CD14-positive monocyte (primary cell): Measurements from ENCODE around the gene ARHGEF37. TPM values are rescaled to one million over a fixed set of nuclear protein-coding genes. Genes with fewer than 3 reads are reported as not detected.

Source experiments
- DNase-seq, 3 donors: peaks; one replicate each; pipeline ENCODE4 v3.0.0-alpha.2; 2011 to 2022
- H2AFZ ChIP-seq: 2 replicates; pipeline ENCODE4 v1.6.0; 2012; ENCODE audit warnings: mild to moderate bottlenecking, low read depth, low read length, inconsistent platforms; ENCODE audit not compliant: insufficient read depth, poor library complexity, severe bottlenecking
- H3K27ac ChIP-seq, 2 donors: 1 replicate in 1 of 2; 2 replicates in 1 of 2; pipeline ENCODE4 v1.5.1; 2012 to 2013; ENCODE audit warnings: low read length in 2 of 2, control low read depth in 1 of 2, inconsistent platforms in 1 of 2, low read depth in 1 of 2, mild to moderate bottlenecking in 1 of 2
- H3K27me3 ChIP-seq, 2 donors: one replicate each; pipeline versions ENCODE4 v1.6.0 to v1.6.1; 2011 to 2013; ENCODE audit warnings: low read length in 2 of 2; ENCODE audit not compliant: control insufficient read depth in 2 of 2, insufficient read depth in 2 of 2
- H3K36me3 ChIP-seq, 2 donors: replicated peaks in 1 of 2; 1 replicate in 1 of 2; 2 replicates in 1 of 2; pipeline versions ENCODE4 v1.5.1 to v1.6.1; 2012 to 2013; ENCODE audit warnings: low read length in 2 of 2, control low read depth in 1 of 2, inconsistent platforms in 1 of 2, mild to moderate bottlenecking in 1 of 2; ENCODE audit not compliant: insufficient read depth in 2 of 2, control insufficient read depth in 1 of 2
- H3K4me1 ChIP-seq, 2 donors: 1 replicate in 1 of 2; 2 replicates in 1 of 2; pipeline versions ENCODE4 v1.5.1 to v1.6.1; 2012 to 2013; ENCODE audit warnings: low read length in 2 of 2, control low read depth in 1 of 2, inconsistent platforms in 1 of 2, mild to moderate bottlenecking in 1 of 2, moderate library complexity in 1 of 2; ENCODE audit not compliant: insufficient read depth in 2 of 2, control insufficient read depth in 1 of 2
- H3K4me2 ChIP-seq: replicated peaks from 2 replicates; pipeline ENCODE3; 2012; ENCODE audit warnings: low read length, moderate library complexity, mild to moderate bottlenecking; ENCODE audit not compliant: poor library complexity, severe bottlenecking; ENCODE audit errors: extremely low read depth
- H3K4me3 ChIP-seq, 3 experiments: fragments of 200-600 bp in 1 of 3; sonication (generic) in 1 of 3; replicated peaks in 1 of 3; 1 replicate in 2 of 3; 2 replicates in 1 of 3; pipeline ENCODE4 v1.5.1; 2011 to 2013; ENCODE audit warnings: low read length in 3 of 3, mild to moderate bottlenecking in 3 of 3, control low read depth in 2 of 3, low read depth in 2 of 3, inconsistent platforms in 1 of 3, moderate library complexity in 1 of 3
- H3K79me2 ChIP-seq: 2 replicates; pipeline ENCODE4 v1.6.0; 2012; ENCODE audit warnings: mild to moderate bottlenecking, control low read depth, inconsistent platforms, low read length, moderate library complexity; ENCODE audit not compliant: insufficient read depth
- H3K9ac ChIP-seq: 2 replicates; pipeline ENCODE4 v1.6.0; 2017; ENCODE audit warnings: low read length, mild to moderate bottlenecking; ENCODE audit not compliant: insufficient read depth, poor library complexity, severe bottlenecking
- H3K9me3 ChIP-seq, 2 donors: replicated peaks in 1 of 2; 1 replicate in 1 of 2; 2 replicates in 1 of 2; pipeline versions ENCODE4 v1.5.1 to v1.6.1; 2012 to 2013; ENCODE audit warnings: low read length in 2 of 2, control low read depth in 1 of 2; ENCODE audit not compliant: control insufficient read depth in 1 of 2, insufficient read depth in 1 of 2
- H4K20me1 ChIP-seq: 2 replicates; pipeline ENCODE4 v1.6.0; 2012; ENCODE audit warnings: mild to moderate bottlenecking, low read length, control low read depth, moderate library complexity; ENCODE audit not compliant: insufficient read depth
- H3K27ac Mint-ChIP-seq, 7 donors: one replicate each; pipeline ENCODE4 v1.8.0; 2020; ENCODE audit warnings: mild to moderate bottlenecking in 7 of 7, mixed read lengths in 7 of 7, moderate library complexity in 6 of 7, inconsistent platforms in 2 of 7
- H3K27me3 Mint-ChIP-seq, 3 donors: one replicate each; pipeline ENCODE4 v1.8.0; 2021 to 2022; ENCODE audit warnings: low read depth in 3 of 3, mild to moderate bottlenecking in 3 of 3, mixed read lengths in 3 of 3, moderate library complexity in 3 of 3, inconsistent platforms in 1 of 3
- H3K36me3 Mint-ChIP-seq, 2 donors: one replicate each; pipeline ENCODE4 v1.8.0; 2020; ENCODE audit warnings: mixed read lengths in 2 of 2, inconsistent platforms in 1 of 2, mild to moderate bottlenecking in 1 of 2
- H3K4me1 Mint-ChIP-seq: one replicate; pipeline ENCODE4 v1.8.0; 2020; ENCODE audit warnings: mild to moderate bottlenecking, mixed read lengths
- H3K4me3 Mint-ChIP-seq, 2 donors: one replicate each; pipeline ENCODE4 v1.8.0; 2020; ENCODE audit warnings: mild to moderate bottlenecking in 2 of 2, mixed read lengths in 2 of 2, moderate library complexity in 1 of 2
- H3K9me3 Mint-ChIP-seq, 7 donors: one replicate each; pipeline ENCODE4 v1.8.0; 2020 to 2022; ENCODE audit warnings: mixed read lengths in 7 of 7, mild to moderate bottlenecking in 6 of 7, moderate library complexity in 6 of 7, inconsistent platforms in 2 of 7
- WGBS: methylation state at CpG from one replicate; pipeline ENCODE4 v1.1.5; 2013; ENCODE audit warnings: missing lambda C conversion rate; ENCODE audit not compliant: insufficient coverage; 5-methylcytosine and 5-hydroxymethylcytosine counted together
- intact Hi-C, 2 donors: fragments of 100-400 bp; cut with micrococcal nuclease; formaldehyde crosslinking; loops; one replicate each; pipeline versions ENCODE4 v1.15.0 to v1.15.1; 2023
- polyA plus RNA-seq, 3 donors: library from polyadenylated mRNA; depleted of rRNA in 1 of 3; unstranded in 2 of 3; stranded (reverse) in 1 of 3; fragments of 300-500 nt in 2 of 3; fragments of >200 nt in 1 of 3; fragmentation: Illumina TruSeq in 2 of 3; gene quantifications; 1 replicate in 2 of 3; 2 replicates in 1 of 3; pipeline ENCODE4 v1.2.3, GENCODE V29; 2012 to 2021
- TF ChIP-seq, protein P1 (sequence below): fragments of 200-600 bp; IDR thresholded peaks from one replicate; pipeline ENCODE4 v1.8.0; 2022; ENCODE audit warnings: antibody characterized with exemption, mild to moderate bottlenecking

Gene ARHGEF37
- polyA plus RNA-seq, 3 donors, result not detected

DNA sequence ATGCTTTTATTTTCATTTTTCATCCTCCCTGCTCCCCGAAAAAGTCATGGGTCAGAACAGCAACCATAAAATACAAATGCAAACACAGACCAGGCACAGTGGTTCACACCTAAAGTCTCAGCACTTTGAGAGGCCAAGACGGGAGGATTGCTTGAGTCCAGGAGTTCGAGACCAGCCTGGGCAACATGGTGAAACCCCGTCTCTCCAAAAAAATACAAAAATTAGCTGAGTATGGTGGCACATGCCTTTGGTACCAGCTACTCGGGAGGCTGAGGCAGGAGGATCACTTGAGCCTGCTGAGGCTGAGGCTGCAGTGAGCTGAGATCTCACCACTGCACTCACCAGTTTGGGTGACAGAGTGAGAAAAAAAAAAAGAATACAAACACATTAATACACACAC is 60.3 kb downstream of the ARHGEF37 start:
- no peak overlapping the region for H3K27ac ChIP-seq
- H3K27me3 Mint-ChIP-seq, result peaks cover 0 to 2% (median 0%) of the 10 kb centered on the region in 3 donors
- no peak for DNase-seq
- H3K27me3 ChIP-seq, result no peaks in the 10 kb centered on the region
- no peak overlapping the region for H3K27ac Mint-ChIP-seq
- intact Hi-C loops, result no loop called here
- no peak overlapping the region for H3K4me2 ChIP-seq
- H3K4me3 Mint-ChIP-seq, result no peak overlapping the region
- no peaks in the 10 kb centered on the region for H4K20me1 ChIP-seq
- no peaks in the 10 kb centered on the region for H3K36me3 ChIP-seq
- no peaks in the 10 kb centered on the region for H3K36me3 Mint-ChIP-seq
- 100% methylated on average over 4 of the region's 5 CpGs for WGBS
- no peak overlapping the region for H3K4me3 ChIP-seq
- H3K9me3 ChIP-seq, result no peaks in the 10 kb centered on the region
- peaks cover 0 to 4% of the 10 kb centered on the region in 2 donors for H3K4me1 ChIP-seq
- H3K9ac ChIP-seq, result no peak overlapping the region
- peaks cover 7% of the 10 kb centered on the region for H3K4me1 Mint-ChIP-seq
- H3K9me3 Mint-ChIP-seq, result peaks cover 0 to 3% (median 0%) of the 10 kb centered on the region in 7 donors
- no peak overlapping the region for H2AFZ ChIP-seq
- no peaks in the 10 kb centered on the region for H3K79me2 ChIP-seq
- TF ChIP-seq, protein P1, sequence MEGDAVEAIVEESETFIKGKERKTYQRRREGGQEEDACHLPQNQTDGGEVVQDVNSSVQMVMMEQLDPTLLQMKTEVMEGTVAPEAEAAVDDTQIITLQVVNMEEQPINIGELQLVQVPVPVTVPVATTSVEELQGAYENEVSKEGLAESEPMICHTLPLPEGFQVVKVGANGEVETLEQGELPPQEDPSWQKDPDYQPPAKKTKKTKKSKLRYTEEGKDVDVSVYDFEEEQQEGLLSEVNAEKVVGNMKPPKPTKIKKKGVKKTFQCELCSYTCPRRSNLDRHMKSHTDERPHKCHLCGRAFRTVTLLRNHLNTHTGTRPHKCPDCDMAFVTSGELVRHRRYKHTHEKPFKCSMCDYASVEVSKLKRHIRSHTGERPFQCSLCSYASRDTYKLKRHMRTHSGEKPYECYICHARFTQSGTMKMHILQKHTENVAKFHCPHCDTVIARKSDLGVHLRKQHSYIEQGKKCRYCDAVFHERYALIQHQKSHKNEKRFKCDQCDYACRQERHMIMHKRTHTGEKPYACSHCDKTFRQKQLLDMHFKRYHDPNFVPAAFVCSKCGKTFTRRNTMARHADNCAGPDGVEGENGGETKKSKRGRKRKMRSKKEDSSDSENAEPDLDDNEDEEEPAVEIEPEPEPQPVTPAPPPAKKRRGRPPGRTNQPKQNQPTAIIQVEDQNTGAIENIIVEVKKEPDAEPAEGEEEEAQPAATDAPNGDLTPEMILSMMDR, result no peak

DNA sequence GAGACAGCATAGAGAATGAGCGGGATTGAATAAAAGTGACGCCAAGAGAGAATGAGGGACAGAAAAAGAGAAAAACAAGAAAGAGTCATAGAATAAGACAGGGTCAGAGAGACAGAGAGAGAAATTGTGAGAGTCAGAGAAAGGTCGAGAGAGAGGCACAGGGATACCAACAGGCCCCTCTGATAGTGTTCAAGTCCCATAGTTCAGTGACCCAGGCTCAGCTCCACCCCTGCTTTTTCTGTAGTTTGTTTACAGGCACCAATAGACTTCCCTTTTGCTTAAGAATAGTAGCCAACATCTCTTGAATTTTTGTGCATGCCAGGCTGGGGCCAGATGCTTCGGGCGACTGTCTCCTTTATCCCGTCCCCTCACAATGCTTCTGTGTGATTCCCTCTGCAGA is 62.5 kb downstream of the ARHGEF37 start:
- H3K36me3 ChIP-seq, result no peaks in the 10 kb centered on the region
- no peaks in the 10 kb centered on the region for H3K36me3 Mint-ChIP-seq
- no peak for DNase-seq
- no peaks in the 10 kb centered on the region for H3K9me3 ChIP-seq
- H3K4me1 ChIP-seq, result peaks cover 0 to 4% of the 10 kb centered on the region in 2 donors
- H3K4me3 Mint-ChIP-seq, result no peak overlapping the region
- peaks cover 0 to 3% (median 0%) of the 10 kb centered on the region in 7 donors for H3K9me3 Mint-ChIP-seq
- no peaks in the 10 kb centered on the region for H3K79me2 ChIP-seq
- 93% methylated on average over 5 of the region's 6 CpGs for WGBS
- TF ChIP-seq, protein P1, result no peak
- intact Hi-C loops, result no loop called here
- no peak overlapping the region for H3K4me2 ChIP-seq
- no peak overlapping the region for H3K27ac ChIP-seq
- no peak overlapping the region for H3K4me3 ChIP-seq
- H3K9ac ChIP-seq, result no peak overlapping the region
- H3K4me1 Mint-ChIP-seq, result peaks cover 7% of the 10 kb centered on the region
- H3K27me3 Mint-ChIP-seq, result peaks cover 0 to 2% (median 0%) of the 10 kb centered on the region in 3 donors
- H3K27me3 ChIP-seq, result no peaks in the 10 kb centered on the region
- H4K20me1 ChIP-seq, result no peaks in the 10 kb centered on the region
- no peak overlapping the region for H3K27ac Mint-ChIP-seq
- no peak overlapping the region for H2AFZ ChIP-seq
